GM12878 (cell line): ENCODE measurements around the gene LSMEM2. TPM values are rescaled to one million over a fixed set of nuclear protein-coding genes. Genes with fewer than 3 reads are reported as not detected.
"Not testable (repeated sequence)": the region's sequence is repeated elsewhere in the genome, so short reads cannot be mapped to it uniquely, and the experiment has no call there.

ENCODE experiments used
- ATAC-seq: fragments of 200-7000 bp; cut with Tn5 transposase; 3 replicates; pipeline ENCODE4 v1.9.1; 2020; ENCODE audit warnings: mild to moderate bottlenecking, moderate library complexity
- BruUV-seq: library from RNA; stranded (reverse); fragments of 400-500 nt; replicated peaks from 2 replicates; lab custom pipeline; 2021; lab: Mats Ljungman, UMichigan
- CTCF ChIA-PET: fragments of 300-600 bp; sonication (Branson Sonifier 250); formaldehyde crosslinking; extraction: SDS; loops from one replicate; lab custom pipeline; 2021; ENCODE audit warnings: inconsistent platforms; lab: Yijun Ruan, JAX
- POLR2A ChIA-PET: fragments of 350-600 bp; formaldehyde crosslinking; extraction: SDS; loops from one replicate; lab custom pipeline; 2021; ENCODE audit warnings: inconsistent platforms; lab: Charles Lee
- RAD21 ChIA-PET: fragments of 300-600 bp; sonication (Branson Sonifier 250); formaldehyde crosslinking; loops from one replicate; lab custom pipeline; 2023; ENCODE audit warnings: antibody characterized with exemption; ENCODE audit not compliant: unreplicated experiment; lab: Charles Lee
- SMC1A ChIA-PET: fragments of 300-600 bp; sonication (Branson Sonifier 250); formaldehyde crosslinking; loops from one replicate; lab custom pipeline; 2023; ENCODE audit not compliant: unreplicated experiment, uncharacterized antibody; lab: Charles Lee
- DNase-seq: peaks from one replicate; pipeline ENCODE4 v3.0.0-alpha.2; 2011; ENCODE audit warnings: low read depth, low spot score
- FAIRE-seq: peaks from 3 replicates; lab custom pipeline; 2011; peaks lifted over from hg19 to GRCh38; lab: Jason Lieb, UNC
- H2AFZ ChIP-seq: 2 replicates; pipeline ENCODE4 v1.6.0; 2011; ENCODE audit warnings: low read depth, low read length, control low read depth; ENCODE audit not compliant: control insufficient read depth
- H3K27ac ChIP-seq: 2 replicates; pipeline ENCODE4 v1.5.1; 2011; ENCODE audit warnings: control low read depth; ENCODE audit not compliant: control insufficient read depth, insufficient read depth
- H3K27me3 ChIP-seq, 2 experiments: replicated peaks in 1 of 2; 2 replicates each; pipeline versions ENCODE4 v1.6.0 to v1.6.1; 2011; ENCODE audit warnings: low read length in 1 of 2; ENCODE audit not compliant: control insufficient read depth in 2 of 2, insufficient read depth in 2 of 2
- H3K36me3 ChIP-seq, 2 experiments: 2 replicates each; pipeline ENCODE4 v1.5.1; 2011; ENCODE audit warnings: low read length in 1 of 2; ENCODE audit not compliant: control insufficient read depth in 2 of 2, insufficient read depth in 2 of 2
- H3K4me1 ChIP-seq: 2 replicates; pipeline ENCODE4 v1.6.1; 2011; ENCODE audit warnings: mild to moderate bottlenecking, low read length, moderate library complexity, mixed read lengths; ENCODE audit not compliant: control insufficient read depth, insufficient read depth
- H3K4me2 ChIP-seq: 2 replicates; pipeline ENCODE4 v1.6.0; 2011; ENCODE audit warnings: control low read depth; ENCODE audit not compliant: control insufficient read depth, insufficient read depth
- H3K4me3 ChIP-seq: fragments of 200-600 bp; sonication (generic); 2 replicates; pipeline ENCODE4 v1.5.1; 2016
- H3K79me2 ChIP-seq: 2 replicates; pipeline ENCODE4 v1.6.0; 2011; ENCODE audit warnings: low read length; ENCODE audit not compliant: control insufficient read depth, insufficient read depth
- H3K9ac ChIP-seq: 2 replicates; pipeline ENCODE4 v1.8.0; 2011; ENCODE audit warnings: low read length, control low read depth, mixed read lengths; ENCODE audit not compliant: control insufficient read depth, insufficient read depth
- H3K9me3 ChIP-seq: replicated peaks from 3 replicates; pipeline ENCODE4 v1.5.1; 2011; ENCODE audit warnings: mild to moderate bottlenecking, low read length; ENCODE audit not compliant: control insufficient read depth, insufficient read depth
- H4K20me1 ChIP-seq: 2 replicates; pipeline ENCODE4 v1.6.0; 2011; ENCODE audit not compliant: control insufficient read depth, insufficient read depth
- FOXM1 ChIP-seq: IDR thresholded peaks from 2 replicates; pipeline ENCODE4 v1.6.1; 2012; ENCODE audit warnings: low read depth, mild to moderate bottlenecking, inconsistent platforms, low read length, moderate library complexity
- IRF4 ChIP-seq: IDR thresholded peaks from 2 replicates; pipeline ENCODE4 v1.6.1; 2011; ENCODE audit warnings: low read depth, low read length
- TARDBP ChIP-seq: IDR thresholded peaks from 2 replicates; pipeline ENCODE4 v1.6.1; 2016; ENCODE audit warnings: borderline replicate concordance
- YY1 ChIP-seq: IDR thresholded peaks from 2 replicates; pipeline ENCODE4 v1.6.1; 2011; ENCODE audit warnings: low read depth, mild to moderate bottlenecking, low read length
- WGBS: methylation state at CpG from one replicate; pipeline ENCODE4 v1.1.6; 2016; ENCODE audit warnings: low lambda C conversion rate; ENCODE audit not compliant: insufficient replicate concordance, insufficient coverage; ENCODE audit errors: missing lambda C conversion rate; 5-methylcytosine and 5-hydroxymethylcytosine counted together
- in situ Hi-C: fragments of 300-500 bp; cut with MboI; formaldehyde crosslinking; loops from 9 replicates; pipeline ENCODE4 v1.14.3; 2018; ENCODE audit warnings: mixed read lengths
- intact Hi-C: fragments of 100-400 bp; cut with micrococcal nuclease; formaldehyde crosslinking; loops from one replicate; pipeline ENCODE4 v1.14.2; 2022; ENCODE audit not compliant: unreplicated experiment
- polyA plus RNA-seq, 11 experiments: library from polyadenylated mRNA; depleted of rRNA in 4 of 11; unstranded in 6 of 11; stranded (reverse) in 5 of 11; fragments of >200 nt; fragmentation: Nextera tagmentation in 4 of 11; fragmentation: Illumina TruSeq in 1 of 11; extraction: Ambion mirVana in 4 of 11; extraction: Trizol in 1 of 11; gene quantifications; 1 replicate in 1 of 11; 2 replicates in 10 of 11; pipeline versions ENCODE4 v1.2.1 to v1.2.3, GENCODE V29; 2011 to 2016; ENCODE audit warnings: inconsistent platforms in 2 of 11, missing spikeins in 2 of 11, low read depth in 1 of 11
- total RNA-seq, 4 experiments: library from RNA; depleted of rRNA in 3 of 4; stranded (reverse); fragments of >200 nt in 3 of 4; fragmentation: Illumina TruSeq in 1 of 4; extraction: Trizol in 1 of 4; gene quantifications; 2 replicates each; pipeline versions ENCODE4 v1.2.1 to v1.2.3, GENCODE V29; 2013 to 2021

The LSMEM2 gene
- total and polyA plus RNA-seq, 10 of the 15 experiments (the other 5 are each of a cell fraction or from before 2014, with no cell fraction given), result 0.17 TPM; not detected in 9

DNA sequence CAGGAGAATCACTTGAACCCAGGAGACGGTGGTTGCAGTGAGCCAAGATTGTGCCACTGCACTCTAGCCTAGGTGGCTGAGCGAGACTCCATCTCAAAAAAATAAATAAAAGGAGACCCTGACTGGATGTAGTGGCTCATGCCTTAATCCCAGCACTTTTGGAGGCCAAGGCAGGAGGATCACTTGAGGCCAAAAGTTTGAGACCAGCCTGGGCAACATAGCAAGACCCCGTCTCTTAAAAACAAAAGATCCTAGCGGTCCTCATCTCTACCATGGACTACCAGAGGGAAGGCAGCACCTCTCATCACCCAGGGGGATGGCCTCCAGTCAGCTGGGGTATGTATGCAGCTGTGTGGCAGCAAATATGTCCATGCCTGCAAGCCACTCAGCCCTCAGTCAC lies 16.7 kb upstream of the LSMEM2 start:
- POLR2A ChIA-PET, FAIRE-seq, H3K4me2 ChIP-seq, BruUV-seq, H2AFZ ChIP-seq, ATAC-seq, DNase-seq, H3K9me3 ChIP-seq, H3K27ac ChIP-seq, H3K4me3 ChIP-seq, H3K79me2 ChIP-seq, H3K9ac ChIP-seq, H4K20me1 ChIP-seq, H3K27me3 ChIP-seq, H3K36me3 ChIP-seq, intact Hi-C loops, in situ Hi-C loops: not testable (repeated sequence)
- WGBS, result 85% methylated on average over 4 of the region's 4 CpGs
- peaks cover 14% of the 10 kb centered on the region for H3K4me1 ChIP-seq
- RAD21 ChIA-PET, result interaction anchor here (0.7 kb wide), 1 partner anchor 34 kb away, joined by 3 read pairs; no protein-coding TSS in a partner anchor
- CTCF ChIA-PET, result interaction anchor here (7.9 kb wide), 1 partner anchor 15 kb away, joined by 43 read pairs; no protein-coding TSS in a partner anchor
- SMC1A ChIA-PET, result interaction anchor here (1.2 kb wide), 1 partner anchor 16 kb away, joined by 3 read pairs; no protein-coding TSS in a partner anchor

DNA sequence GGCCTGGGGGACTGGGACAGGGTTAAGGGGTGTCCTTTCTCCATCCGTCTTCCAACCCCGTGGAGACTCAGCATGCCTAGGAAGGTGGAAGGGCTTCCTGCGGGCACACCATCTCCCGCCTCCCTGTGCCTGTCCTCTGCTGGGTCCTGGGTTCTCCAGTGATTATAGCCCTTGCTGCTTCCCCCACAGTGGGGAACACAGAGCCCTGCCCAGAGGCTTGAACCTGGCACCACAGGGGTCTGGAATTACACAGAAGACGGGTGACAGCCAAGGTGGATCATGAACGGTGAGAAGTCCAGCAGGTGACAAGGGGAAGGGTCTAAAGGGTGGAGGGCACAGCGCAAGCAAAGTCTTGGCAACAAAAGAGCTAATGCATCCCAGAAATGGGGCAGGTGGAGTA lies 16.1 kb upstream of the LSMEM2 start:
- in situ Hi-C loops, result no loop called here
- no TSS peak for BruUV-seq

More for the DNA sequence above, 16.1 kb upstream of the LSMEM2 start:
- POLR2A ChIA-PET, result no interaction called here
- peaks cover 14% of the 10 kb centered on the region for H3K4me1 ChIP-seq
- H3K9me3 ChIP-seq, result no peaks in the 10 kb centered on the region; the same call in 2 of the 3 replicates
- FAIRE-seq, result no peak
- no peak for ATAC-seq
- intact Hi-C loops, result no loop called here
- H2AFZ ChIP-seq, result no peak overlapping the region
- no peak overlapping the region for H3K27ac ChIP-seq
- SMC1A ChIA-PET, result interaction anchor here (1.0 to 1.3 kb wide), 2 partner anchors 10 to 35 kb away, joined by 3 read pairs; no protein-coding TSS in a partner anchor
- no peaks in the 10 kb centered on the region for H4K20me1 ChIP-seq
- RAD21 ChIA-PET, result interaction anchor here (1.7 kb wide), 1 partner anchor 16 kb away, joined by 5 read pairs; no protein-coding TSS in a partner anchor
- no peak overlapping the region for H3K4me3 ChIP-seq
- no peak overlapping the region for H3K4me2 ChIP-seq
- H3K79me2 ChIP-seq, result no peaks in the 10 kb centered on the region
- H3K36me3 ChIP-seq, result peaks cover 0 to 5% of the 10 kb centered on the region in 2 experiments; a peak in 3 of 4 replicates
- TF ChIP-seq YY1 (no peak), IRF4 (no peak), FOXM1 (no peak), TARDBP (no peak)
- CTCF ChIA-PET, result interaction anchor here (7.9 kb wide), 1 partner anchor 16 kb away, joined by 43 read pairs; no protein-coding TSS in a partner anchor
- H3K27me3 ChIP-seq, result peaks cover 0 to 4% of the 10 kb centered on the region in 2 experiments; a peak in 1 of 4 replicates
- WGBS, result 65% methylated on average over 7 of the region's 7 CpGs
- no peak overlapping the region for H3K9ac ChIP-seq
- no peak for DNase-seq
